TTC549 (cell line): ENCODE measurements around the gene ERO1A.
"Not testable (repeated sequence)": the region's sequence is repeated elsewhere in the genome, so short reads cannot be mapped to it uniquely, and the experiment has no call there.

Experiments
- FAIRE-seq: peaks from 2 replicates; lab custom pipeline; 2012; peaks lifted over from hg19 to GRCh38; lab: Jason Lieb, UNC

ERO1A gene, protein sequence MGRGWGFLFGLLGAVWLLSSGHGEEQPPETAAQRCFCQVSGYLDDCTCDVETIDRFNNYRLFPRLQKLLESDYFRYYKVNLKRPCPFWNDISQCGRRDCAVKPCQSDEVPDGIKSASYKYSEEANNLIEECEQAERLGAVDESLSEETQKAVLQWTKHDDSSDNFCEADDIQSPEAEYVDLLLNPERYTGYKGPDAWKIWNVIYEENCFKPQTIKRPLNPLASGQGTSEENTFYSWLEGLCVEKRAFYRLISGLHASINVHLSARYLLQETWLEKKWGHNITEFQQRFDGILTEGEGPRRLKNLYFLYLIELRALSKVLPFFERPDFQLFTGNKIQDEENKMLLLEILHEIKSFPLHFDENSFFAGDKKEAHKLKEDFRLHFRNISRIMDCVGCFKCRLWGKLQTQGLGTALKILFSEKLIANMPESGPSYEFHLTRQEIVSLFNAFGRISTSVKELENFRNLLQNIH

DNA sequence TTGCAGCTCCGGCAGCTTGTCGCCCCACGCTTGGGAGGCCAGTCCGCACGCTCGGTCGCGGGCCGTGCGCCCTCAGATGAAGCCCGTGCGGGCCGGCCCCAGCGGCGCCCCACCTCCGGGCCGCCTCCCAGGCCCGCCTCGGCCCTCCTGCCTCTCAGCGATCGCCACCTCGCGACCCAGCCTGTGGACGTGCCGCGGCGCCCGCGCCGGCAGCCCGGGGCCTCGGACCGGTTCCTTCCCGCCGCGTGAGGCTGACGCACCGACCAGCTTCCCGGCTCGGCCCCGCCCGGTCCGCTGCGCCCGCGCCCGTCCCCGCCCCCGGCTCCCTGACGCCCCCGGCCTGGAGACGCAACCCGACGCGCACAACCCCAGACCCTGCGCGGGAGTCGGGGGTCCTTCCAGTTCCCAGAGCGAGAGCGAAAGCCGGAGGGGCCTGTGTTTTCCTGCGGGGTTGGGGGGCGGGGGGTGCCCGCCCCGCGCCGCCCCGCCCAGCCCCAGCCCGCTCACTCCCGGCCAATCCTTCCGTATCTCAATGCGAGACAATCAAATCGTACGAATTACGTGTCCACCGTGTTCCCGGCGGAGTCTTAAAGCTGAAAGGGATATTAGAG, at the start of gene ERO1A:
ERO1A (minus strand) TSS at position 78 of the 611 bp plus-strand sequence; CDS start at position 1, 77 bp downstream.
- FAIRE-seq = no peak

DNA sequence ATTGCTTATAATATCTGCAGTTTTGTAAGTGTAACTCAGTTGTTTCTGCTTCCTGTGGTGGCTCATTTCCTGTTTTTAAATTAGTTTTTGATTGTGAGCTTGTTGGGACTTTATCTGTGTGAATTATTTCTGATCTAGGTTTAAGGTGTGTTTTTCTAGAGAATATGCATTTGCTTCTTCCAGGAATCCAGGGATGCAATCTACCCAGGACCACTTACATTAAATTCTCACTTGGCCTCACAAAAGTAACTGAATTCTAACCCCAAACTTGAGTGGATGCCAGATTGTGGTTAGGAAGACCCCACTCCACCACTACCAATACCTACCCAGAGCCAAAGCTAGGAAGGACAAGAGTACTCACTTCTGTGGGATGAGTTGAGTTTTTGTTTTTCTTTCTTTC, 46.5 kb upstream of the ERO1A start:
- FAIRE-seq = no peak

DNA sequence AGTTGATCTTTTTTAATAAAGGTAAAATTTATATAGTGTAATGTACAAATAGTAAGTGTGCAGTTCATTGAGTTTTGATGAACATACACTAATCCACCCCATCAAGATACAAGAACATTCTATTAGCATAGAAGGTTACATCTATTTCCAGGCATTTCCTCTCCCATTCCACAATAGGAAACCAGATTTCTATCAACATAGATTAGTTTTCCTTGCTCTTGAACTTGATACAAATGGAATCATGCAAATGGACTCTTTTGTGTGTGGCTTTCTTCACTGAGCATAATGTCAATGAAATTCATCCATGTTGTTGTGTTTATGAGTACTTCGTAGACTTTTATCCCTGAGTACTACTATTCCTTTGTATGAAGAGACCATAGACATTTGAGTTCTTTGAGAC, 45.4 kb upstream of the ERO1A start:
- FAIRE-seq = no peak

DNA sequence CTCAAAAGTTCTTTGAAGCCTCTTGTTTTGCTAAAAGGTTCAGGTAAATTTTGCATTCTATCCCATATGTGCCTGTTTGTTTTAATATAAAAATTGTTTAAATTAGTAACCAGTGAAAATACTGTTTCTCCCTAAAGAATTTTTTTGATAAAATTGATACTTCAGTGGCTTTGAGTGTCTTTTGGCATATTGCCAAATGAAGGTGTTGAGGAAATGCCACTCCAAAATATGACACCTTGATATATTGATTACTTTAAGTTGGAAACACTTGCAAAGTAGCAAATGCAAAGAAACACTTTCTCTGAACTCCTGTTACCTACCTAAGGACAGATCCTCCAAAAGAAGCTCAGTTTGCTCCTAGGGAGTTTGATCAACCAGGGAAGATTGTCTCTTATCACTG, 43.1 kb upstream of the ERO1A start:
- FAIRE-seq = no peak

DNA sequence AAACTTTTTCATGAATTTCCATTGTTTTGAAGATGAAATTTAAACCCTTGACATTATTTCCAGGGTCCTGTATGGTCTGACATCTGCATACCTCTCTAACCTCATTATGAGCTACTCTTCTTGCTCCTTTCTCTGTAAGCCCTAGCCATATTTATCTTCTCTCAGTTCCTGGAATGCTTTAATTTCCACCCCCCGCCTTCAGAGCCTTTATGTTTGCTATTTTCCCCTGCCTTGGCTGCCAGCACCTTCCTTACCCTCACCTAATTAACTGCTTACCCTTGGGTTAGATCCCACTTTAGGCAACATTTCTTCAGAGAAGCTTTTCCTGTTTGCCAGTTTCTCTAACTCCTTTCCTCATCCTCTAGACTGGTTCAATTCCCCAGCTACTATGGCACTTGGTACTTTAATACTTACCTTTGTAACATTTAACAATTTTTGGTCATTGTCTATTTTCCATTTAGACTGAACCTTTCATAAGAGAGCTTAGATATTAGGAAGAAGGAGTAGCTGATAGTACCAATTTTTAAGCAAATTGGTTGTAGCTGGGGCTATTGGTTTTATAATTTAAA, 40.6 kb upstream of the ERO1A start:
- FAIRE-seq = no peak

DNA sequence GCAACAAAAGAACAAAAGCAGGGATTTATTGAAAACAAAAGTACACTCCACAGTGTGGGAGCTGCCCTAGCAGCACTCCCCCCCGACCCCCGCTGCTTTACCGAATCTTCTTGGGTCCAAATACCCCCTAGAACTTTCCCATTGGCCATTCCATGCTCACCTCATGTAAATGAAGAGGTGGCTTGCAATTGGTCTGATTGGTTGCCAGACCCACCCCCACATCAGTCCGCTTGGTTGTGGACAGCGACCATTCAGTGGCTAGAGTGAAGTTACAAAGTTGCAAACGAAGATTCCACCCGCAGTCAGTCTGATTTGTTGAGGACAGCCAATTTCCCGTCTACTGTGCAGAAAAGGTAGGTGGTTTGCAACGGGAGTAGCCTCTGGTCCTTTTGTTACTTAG, 38.5 kb upstream of the ERO1A start:
- FAIRE-seq = no peak

DNA sequence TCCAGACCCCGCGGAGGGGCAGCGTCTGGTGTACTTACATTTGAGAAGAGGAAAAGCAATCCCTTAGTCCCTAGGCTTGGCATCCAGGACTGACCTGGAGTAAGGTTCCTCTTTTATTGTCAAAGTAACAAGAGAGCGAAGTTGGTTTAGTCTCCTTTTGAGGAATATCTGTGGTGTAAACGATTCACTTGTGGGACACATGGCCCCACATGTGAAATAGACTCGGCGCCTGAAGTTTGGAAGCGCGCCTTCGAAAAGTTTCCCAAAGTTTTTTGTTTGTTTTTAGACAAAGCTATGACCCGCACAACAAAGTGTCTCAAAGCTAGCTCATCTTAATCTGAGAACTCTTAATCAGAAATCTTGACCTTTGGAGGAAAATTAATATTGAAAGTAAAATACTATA, 35.4 kb upstream of the ERO1A start:
- no peak for FAIRE-seq

DNA sequence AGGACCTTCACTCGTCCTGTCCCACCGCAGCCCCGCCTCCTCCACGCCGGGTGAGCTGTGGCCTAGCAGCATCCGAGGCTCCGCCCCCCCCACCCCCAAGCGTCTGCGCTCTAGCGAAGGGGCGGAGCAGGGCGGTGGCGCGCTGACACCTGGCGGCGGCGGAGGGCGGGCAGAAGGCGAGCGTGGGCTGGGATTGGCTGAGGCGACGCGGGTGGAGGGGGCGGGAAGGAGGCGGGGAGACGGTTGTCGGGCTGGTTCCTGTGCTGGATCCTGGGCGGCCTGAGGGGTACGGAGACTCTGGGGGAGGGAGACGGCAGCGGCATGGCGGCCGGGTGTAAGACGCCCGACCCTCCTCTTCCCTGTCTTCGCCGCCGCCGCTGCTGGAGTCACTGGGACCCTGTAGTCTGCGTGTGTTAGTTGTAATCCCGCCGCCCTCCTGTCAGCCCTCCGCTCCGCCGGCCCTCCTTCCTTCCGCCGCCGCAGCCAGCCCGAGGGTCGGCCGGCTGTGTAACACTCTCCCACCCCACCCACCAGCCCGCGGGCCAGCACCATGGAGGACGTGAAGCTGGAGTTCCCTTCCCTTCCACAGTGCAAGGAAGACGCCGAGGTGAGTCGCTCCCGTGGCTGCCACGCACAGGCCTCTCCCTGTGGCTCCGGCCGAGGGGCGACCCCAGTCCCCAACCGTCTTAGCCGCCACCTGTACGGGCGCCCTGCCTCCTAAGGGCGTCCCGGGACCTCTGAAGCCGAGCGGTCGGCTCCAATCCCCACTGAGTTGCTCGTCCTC, 34.8 kb upstream of the ERO1A start, which contains the start of gene STYX:
STYX (plus strand) TSS at position 242 of the 784 bp plus-strand sequence; CDS start at position 551, 309 bp downstream.
- no peak for FAIRE-seq

DNA sequence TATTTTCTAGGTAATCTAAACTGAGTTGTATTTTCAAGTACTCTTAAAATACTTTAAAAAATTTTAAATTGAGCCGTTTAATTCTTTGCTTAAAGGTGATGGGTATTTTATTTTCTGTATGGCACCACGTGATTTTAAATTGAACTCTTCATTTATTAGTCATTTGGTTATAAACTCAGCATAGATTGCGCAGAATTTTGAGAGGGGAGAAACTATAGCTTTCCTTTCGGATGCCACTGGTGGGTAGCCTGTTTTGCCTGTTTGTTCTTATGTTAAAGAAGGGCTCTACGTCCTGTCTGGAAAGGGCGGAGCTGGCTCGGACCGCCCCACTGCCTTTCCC, 34.2 kb upstream of the ERO1A start:
- FAIRE-seq = peak; percentile 85

DNA sequence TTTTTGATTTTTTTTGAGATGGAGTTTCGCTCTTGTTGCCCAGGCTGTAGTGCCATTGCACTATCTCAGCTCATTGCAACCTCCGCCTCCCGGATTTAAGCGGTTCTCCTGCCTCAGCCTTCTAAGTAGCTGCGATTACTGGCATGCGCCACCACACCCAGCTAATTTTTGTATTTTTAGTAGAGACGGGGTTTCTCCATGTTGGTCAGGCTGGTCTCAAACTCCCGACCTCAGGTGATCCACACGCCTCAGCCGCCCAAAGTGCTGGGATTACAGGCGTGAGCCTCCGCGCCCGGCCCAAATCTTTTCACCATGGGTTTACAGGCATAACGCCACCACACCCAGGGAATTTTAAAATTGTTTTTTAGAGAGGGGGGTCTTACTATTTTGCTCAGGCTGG, 33.7 kb upstream of the ERO1A start:
- FAIRE-seq = not testable (repeated sequence)

DNA sequence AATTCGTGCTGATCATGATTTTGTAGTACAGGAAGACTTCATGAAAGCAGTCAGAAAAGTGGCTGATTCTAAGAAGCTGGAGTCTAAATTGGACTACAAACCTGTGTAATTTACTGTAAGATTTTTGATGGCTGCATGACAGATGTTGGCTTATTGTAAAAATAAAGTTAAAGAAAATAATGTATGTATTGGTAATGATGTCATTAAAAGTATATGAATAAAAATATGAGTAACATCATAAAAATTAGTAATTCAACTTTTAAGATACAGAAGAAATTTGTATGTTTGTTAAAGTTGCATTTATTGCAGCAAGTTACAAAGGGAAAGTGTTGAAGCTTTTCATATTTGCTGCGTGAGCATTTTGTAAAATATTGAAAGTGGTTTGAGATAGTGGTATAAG, 32.2 kb upstream of the ERO1A start:
- FAIRE-seq = peak; percentile 45

DNA sequence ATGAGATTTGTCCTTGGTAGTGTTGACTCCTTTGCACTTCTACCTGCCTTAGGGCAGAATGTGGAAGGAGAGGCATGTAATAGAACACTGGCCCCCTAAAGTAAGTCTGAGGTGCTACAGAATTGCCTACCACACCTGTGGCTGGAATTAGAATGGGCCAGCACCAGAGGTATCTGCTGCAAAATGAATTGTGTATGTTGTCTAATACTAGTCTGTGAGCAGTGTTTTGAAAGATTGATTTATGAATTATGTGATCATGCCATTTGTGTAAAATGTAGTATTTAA, 28.9 kb upstream of the ERO1A start:
- no peak for FAIRE-seq

DNA sequence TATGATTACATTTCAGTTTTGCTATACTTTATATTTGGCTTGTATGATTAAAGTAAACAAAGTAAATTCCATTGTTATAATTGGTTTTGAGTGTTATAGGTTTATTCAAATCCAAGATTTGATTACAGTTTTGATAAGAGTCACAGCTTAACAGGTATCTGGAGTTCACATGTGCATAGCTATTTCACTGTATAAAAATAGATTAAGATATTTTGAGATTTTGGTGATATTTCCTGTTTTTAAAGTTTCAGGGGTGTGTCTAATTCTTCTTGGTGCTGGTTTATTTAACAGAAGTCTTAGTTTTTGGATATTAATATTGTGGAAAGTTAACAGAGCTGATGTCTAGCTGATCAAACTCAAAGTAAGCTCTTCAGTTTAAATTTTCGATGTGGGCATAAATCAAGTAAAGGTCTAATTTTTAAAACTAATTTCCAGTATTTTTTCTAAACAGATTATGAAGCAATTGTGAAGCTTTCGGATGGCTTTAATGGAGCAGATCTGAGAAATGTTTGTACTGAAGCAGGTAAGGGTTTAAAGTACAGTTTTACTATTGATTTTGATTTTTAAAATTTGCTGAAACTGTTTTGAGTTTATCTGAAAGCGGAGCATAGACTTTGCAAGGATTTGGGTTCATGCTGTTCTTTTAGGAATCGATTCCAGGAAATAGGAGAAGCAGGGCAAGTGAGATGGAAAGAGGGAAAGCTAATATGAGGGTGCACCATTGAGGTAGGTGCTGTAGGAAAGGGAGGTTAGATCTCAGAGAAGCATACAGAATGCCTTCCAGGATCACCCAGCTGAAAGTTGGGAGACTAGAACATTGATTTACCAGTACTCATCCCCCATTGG, 28.4 kb upstream of the ERO1A start:
- peak; percentile 15 for FAIRE-seq

DNA sequence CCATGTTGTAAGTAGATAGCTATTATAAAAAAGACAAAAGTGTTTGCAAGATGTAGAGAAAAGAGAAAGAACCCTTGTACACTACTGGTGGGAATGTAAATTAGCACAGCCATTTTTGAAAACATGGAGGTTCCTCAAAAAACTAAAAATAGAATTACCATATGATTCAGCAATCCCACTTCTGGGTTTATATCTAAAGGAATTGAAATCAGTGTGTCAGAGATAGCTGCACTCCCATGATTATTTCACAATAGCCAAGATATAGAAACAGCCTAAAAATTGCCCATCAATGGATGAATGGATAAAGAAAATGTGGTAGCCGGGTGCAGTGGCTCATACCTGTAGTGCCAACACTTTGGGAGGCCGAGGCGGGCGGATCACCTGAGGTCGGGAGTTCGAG, 20.8 kb upstream of the ERO1A start:
- no peak for FAIRE-seq

DNA sequence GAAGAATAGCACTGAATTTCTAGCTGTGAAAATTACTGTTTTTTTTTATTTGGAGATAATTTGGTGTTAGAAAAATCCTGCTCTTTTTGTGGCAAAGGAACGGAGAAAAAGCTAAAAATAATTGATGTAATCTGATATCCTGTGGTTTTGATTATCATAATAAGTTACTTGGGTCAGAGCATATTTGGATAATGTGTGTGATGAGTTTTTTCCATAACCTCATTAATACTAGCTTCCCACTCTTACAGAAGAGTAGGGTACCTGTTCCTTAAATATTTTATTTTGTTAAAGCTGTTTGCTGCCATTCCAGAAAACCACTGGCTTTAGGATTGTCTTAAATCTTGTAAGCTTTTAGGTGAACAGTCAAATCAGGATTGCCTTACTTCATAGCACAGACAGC, 16.3 kb upstream of the ERO1A start:
- FAIRE-seq = no peak

DNA sequence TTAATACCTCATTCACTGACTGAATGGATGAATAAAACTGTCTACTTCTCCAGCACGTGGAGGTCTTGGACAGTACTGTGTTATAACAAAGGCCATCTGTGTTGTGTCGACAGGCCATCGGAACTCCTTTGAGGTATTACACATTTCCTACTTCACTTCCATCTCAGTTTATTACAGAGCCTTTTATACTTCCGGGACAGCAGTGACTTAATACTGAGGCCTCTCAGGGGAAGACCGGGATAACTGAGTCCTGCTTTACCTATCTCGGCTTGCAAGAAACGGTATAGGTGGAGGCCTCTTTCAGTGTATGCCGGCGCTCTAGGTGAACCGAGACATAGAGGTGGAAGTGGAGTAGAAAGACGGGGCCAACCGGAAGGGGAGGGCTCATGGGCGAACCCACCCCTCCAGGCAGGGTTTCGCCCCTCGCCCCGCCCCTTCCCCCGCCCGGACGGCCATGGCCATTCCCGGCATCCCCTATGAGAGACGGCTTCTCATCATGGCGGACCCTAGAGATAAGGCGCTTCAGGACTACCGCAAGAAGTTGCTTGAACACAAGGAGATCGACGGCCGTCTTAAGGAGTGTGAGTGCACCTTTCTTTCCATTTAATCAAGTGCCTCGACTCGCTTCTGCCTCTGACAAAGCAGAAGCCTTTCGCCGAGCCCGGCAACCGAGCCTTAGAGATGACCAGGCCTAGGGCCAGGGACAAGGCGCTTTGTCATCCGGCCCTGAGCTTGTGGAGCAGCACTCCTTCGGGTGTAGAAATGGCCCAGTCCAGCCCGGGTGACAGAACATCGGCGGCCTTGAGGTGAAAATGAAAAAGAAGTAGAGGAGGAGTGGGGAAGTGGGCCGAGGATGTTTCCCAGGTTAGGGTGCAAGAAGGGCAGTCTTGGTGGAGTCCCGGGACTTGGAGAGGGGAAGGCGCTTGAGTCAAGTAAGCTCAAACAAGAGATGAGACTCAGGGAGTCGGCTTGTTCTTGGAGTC, 11.7 kb upstream of the ERO1A start, which contains the start of gene PSMC6:
PSMC6 (plus strand) TSS at position 477 of the 983 bp plus-strand sequence; CDS start at position 497, 20 bp downstream.
- no peak for FAIRE-seq

DNA sequence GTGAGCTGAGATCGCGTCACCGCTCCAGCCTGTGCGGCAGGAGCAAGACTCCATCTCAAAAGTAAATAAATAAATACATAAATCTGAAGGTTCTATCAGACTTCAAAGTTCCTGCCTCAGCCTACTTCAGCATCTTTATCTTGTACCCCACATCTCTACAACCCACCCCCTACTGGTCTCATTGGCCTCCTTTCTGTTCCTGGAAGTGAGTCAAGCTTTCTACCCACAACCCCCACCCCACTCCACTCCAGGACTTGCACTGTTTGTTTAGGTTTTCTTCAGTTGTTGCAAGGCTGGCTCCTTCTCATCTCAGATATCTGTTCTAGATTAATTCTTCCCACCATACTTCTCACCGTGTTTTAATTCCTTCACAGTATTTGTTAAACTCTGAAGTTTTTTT, 10.9 kb upstream of the ERO1A start:
- no peak for FAIRE-seq

DNA sequence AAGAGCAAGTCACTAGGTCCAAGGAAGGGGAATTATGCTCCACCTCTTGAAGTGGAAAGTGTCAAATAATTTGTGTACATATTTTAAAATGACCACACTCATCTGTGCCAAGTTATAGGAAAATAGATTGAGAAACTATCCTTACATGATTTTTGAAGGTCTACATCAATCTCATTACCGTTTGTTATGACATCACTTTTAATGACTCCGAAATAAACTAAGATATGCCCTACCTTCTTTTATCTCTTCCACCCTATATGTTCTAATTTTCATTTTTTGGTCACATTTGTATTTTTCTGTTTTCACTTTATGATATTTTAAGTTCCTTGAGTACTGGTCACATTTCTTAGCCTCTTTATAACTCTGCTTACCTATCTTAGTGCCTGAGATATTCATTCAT, 8.3 kb upstream of the ERO1A start:
- FAIRE-seq = no peak

DNA sequence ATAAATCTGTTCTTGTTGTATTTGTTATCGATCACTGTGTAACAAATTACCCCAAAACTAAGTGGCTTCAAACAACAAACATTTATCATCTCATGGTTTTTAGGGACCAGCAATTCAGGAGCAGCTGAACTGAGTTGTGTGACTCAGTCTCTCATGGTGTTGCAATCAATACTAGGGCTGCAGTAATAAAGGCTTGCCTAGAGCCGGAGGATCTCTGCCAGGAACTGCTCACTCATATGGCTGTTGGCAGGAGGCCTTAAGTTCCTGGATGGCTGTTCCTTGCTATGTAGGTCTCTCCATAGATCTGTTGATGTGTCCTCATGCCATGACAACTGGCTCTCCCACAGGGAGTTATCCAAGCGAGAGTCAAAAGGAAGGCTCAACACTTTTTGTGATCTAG, 7.9 kb upstream of the ERO1A start:
- FAIRE-seq = no peak

DNA sequence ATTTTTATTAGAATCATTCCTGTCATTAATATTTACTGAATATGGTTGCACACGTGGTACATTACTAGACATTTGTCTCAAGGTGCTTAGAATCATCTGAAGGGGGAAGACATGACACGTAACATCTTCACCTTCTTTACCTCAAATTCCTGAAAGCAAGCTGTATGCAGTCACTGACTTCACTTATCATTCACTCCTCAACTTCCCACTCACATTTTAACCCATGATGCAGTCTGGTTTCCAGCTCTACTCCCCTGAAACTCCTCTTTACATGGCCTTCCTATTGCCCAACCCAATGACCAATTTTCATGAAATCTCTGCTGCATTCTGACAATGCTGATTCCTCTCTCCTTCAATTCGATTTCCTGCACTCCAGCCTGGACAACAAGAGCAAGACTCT, 5.9 kb upstream of the ERO1A start:
- no peak for FAIRE-seq

DNA sequence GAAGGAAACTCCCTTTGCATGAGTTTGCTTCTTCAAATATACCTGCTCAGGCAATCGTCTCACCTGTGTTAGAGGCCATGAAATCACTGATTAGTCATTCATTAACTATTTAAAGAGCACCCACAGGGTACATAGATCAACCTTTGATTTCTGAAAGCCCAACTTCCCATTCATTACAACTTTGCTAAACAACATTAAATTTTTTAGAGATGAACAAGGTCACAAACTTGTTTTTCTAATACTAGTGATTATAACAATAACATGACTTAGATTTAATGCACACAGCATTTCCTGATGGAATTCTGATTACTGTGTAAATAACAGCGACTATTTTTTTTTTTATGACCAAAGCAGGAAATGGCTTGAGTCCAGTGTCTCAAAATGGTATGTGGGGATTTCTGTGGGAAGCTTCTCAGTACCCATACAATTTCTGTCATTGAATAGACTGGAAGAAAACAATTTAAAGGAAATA, 5.4 kb upstream of the ERO1A start:
- FAIRE-seq = no peak
